NCI-H2171 treated with DMSO at 0.1 percent for 48 hours (cell line): ENCODE measurements around the gene HUNK.

Experiments used
- DNase-seq: peaks from one replicate; lab custom pipeline; 2025; lab: John Stamatoyannopoulos, UW

The HUNK gene

GRCh38 chr21:31896019-31896418 lies 23.2 kb downstream of the HUNK start:
- DNase-seq, result no peak

- no peak for DNase-seq
Observed at GRCh38 chr21:31897311-31897710, 24.5 kb downstream of the HUNK start.

DNA sequence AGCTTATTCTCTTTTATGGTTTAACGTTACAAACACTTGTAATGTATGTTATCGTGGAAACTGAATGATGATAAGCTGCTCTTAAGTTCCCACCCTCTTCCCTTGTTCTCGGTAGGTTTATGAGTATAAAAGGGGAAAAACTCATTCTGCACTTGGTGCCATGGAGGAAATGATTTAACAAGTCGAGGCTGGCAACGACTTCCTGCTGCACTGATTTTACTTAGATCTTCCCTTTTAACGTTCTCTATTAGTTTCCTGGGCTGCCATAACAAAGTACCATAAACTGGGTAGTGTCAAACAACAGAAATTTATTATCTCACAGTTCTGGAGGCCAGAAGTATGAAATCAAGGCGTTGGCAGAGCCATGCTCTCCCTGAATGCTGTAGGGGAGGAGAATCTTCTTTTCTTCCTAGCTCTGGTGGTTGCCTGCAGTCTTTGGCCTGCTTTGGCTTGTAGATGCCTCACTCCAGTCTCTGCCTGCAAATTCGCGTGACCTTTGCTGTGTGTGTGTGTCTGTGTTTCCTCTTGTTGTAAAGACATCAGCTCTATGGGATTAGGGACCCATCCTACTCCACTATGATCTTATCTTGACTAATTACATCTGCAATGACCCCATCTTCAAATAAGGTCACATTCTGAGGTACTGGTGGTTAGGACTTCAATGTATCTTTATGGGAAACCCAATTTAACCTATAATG lies 26.3 kb downstream of the HUNK start:
- DNase-seq, result no peak

GRCh38 chr21:31900121-31900895 lies 27.5 kb downstream of the HUNK start:
- no peak for DNase-seq

GRCh38 chr21:31901315-31901714 lies 28.5 kb downstream of the HUNK start:
- no peak for DNase-seq

DNA sequence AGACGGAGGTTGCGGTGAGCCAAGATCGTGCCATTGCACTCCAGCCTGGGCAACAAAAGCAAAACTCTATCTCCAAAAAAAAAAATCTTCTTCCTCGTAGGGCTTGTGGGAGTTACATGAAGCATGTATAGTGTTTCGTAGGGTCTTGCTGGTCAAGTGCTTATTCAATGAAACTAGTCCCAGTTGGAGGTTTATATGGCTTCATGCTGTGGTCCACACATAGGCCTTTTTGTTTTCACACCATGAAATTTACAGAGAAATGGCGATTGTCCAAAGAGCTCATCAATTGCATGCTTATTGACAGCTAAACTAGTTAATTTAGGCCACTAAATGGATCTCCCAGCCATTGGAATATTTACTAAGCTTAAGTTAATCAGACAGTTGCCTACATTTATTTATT lies 29.6 kb downstream of the HUNK start:
- no peak for DNase-seq

DNA sequence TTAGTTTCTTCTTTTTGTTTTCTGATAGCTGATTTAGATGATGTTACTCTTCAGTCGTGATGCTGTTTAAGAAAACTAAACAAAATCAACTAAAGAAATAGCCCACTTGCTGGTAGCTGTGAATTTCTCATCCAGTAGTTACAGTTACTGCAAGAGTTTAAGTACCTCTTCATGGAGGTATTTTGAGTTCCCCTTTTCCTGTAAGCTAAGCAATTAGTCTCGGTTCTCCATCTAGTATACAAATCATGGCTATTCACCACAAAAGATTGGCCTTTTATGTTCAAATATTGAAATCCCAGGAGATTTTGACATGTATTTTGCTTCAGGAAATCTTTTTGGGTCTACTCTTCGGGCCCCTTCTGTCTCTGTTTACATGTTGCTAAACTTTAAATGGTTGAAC lies 31.1 kb downstream of the HUNK start:
- DNase-seq, result no peak

GRCh38 chr21:31905503-31906451 lies 33.0 kb downstream of the HUNK start:
- no peak for DNase-seq

DNA sequence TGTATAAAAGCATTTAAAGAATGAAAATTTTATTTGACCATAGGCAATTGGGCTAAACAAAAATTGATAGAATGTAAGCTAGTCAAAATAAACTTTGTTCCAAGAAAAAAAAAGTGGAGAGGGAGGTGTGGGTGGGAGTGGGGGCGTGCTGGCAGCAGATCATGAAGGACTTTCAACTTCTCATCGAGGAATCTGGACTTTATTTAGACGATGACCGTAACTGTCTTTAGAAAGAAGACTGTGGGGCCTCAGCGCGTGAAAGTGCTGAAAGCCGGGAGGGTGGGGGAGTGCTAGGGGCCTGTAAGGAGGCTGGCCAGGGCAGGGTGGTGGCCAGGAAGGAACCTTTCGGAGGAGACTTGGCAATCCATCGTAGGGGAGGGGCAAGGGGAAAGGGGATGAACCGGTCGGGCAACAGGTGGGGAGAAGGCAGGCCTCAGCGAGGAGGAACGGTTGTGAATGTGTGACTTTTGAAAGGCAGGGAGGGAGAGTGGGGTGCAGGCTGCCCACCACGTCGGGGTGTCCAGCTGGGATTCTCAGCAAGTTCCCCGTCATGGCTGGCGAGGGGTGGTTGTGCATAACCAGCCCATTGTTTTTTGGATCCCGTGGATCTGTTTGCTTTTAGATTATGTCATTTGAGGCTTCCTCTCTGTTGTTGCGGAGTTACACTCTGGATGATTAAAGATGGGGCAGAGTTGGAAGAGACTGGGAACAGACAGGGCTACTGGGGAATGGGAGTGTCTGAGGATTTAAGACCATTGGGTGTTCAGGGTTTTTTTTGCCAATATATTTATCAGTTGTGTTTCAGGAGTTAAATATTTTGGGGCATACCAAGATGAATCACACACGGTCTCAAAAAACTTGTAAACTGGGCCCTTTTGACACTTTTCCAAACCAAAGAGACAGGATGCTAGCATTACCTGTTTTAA lies 35.5 kb downstream of the HUNK start:
- no peak for DNase-seq

DNA sequence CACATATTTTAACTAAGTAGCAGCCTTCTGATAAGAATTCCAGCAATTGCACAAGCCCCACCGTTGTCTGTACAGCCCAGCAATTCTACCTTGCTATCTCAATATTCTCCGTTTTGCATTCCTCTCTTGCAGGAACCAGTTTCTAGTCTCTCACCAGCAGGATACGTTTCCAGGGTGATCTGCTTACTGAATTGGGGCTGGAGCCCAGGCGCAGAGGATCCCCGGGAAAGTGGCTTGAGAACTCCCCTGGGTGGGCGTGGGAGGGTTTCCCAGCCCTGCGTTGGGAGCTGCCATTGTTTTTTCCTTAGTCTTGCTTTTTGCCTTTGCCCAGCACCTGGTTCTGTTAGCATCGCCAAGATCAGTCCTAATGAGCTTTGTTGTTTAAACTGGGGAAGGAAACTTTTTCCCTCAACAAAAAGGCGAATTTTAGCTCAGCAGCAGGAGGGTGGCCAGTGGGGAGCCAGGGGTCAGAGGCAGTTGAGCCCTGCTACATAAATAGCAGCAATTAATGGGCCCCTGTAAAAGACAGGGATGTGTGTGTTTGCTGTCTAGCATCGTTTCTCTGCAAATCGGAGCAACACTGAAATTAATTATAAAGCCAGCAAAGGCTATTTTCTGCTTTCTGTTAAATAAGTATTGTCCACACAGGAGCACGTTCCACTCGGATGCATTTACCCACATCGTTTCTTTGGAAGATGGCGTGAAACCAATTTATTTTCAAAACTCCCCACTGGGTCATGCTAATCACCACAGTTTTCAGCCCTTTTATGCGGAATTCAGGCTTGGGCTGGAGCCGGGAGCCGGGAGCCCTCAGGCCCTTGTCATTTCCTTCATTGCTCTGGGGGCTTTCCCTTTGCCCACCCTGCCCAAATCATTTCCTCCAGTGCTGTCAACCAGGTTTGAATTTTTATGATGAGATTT lies 36.6 kb downstream of the HUNK start:
- no peak for DNase-seq

DNA sequence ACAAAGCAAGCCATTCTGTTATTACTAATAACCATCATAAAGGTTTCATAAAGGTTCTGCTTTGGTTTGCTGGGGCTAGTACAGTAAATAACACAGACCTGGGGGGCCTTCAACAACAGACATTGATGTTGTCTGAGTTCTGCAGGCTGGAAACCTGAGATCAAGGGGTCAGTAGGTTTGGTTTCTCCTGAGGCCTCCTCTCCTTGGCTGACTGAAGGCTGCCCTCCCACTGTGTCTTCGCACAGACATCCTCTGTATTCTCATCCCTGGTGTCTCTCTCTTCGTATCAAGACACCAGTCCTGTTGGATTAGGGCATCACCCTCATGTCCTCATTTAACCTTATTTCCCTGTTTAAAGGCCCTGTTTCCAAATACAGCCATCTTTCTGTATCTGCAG lies 37.3 kb downstream of the HUNK start:
- DNase-seq, result no peak

DNA sequence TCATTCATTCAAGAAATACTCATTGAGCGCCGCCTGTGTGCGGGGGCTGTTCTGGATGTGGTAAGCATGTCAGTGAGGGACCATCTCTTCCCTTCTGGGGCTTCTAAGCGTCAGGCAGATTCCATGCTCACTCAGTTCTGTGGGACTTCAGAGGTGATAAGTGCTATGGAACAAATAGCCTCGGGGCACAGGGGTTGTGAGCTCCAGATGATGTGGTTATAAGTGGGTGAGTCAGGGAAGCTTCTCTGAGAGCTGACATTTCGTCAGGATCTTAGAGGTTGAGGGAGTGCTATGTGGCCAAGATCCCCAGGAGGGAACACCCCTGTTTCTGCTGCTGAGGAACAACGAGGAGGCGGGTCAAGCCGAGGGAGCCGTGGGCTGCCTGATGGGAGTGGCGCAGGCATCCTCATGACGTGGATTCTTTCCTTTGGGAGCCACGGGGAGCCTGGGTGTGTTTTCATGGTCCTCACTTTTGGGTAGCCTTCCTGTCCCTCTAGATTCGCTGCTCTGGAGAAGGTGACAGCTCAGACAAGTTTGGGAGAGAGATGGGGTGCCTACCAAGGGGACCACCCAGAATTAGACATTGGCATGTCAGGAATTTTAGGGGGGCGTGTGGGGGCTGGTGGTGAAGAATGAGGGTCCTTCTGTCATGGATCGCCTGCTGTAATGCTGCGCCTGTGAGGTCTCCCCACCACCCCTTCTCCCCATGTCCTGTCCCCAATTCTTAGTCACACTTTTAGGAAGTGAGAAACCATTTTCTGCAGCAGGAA lies 38.5 kb downstream of the HUNK start:
- no peak for DNase-seq

GRCh38 chr21:31912501-31912900 lies 39.7 kb downstream of the HUNK start:
- no peak for DNase-seq

DNA sequence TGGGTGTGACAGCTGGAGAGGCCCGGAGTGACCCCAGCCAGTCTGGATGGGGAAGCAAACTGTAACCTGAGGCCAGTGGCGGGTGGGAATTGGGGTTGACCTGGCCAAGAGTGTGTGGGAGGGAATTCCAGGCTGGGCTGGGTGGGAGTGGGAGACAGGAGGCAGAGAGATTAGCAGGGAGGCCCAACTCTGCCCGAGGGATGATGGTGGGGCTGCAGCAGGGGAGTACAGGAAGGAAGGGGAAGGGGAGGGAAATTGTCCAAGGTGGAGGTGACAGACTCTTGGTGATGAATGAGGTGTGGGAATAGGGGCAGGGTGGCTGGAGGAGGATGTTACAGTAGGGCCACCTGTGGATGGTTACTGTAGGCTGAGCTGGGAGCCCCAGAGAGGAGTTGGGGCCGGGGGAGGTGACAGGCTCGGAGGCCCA lies 40.4 kb downstream of the HUNK start:
- no peak for DNase-seq

DNA sequence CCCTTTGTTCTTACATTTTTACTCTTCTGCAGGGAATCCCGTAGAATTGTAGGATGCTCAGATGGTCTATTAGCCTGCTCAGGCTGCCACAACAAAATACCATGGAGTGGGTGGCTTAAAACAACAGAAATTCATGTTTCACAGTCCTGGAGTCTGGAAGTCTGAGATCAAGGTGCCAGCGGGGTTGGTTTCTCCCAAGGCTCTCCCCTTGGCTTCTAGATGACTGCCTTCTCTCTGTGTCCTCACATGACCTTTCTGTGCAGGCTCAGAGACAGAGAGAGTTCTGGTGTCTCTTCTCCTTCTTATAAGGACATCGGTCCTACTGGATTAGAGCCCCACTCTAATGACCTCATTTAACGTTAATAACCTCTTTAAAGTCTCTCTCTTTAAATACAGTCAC lies 41.7 kb downstream of the HUNK start:
- no peak for DNase-seq

GRCh38 chr21:31915566-31915965 lies 42.7 kb downstream of the HUNK start:
- DNase-seq, result no peak

- no peak for DNase-seq
Observed at GRCh38 chr21:31917108-31917507, 44.3 kb downstream of the HUNK start.

DNA sequence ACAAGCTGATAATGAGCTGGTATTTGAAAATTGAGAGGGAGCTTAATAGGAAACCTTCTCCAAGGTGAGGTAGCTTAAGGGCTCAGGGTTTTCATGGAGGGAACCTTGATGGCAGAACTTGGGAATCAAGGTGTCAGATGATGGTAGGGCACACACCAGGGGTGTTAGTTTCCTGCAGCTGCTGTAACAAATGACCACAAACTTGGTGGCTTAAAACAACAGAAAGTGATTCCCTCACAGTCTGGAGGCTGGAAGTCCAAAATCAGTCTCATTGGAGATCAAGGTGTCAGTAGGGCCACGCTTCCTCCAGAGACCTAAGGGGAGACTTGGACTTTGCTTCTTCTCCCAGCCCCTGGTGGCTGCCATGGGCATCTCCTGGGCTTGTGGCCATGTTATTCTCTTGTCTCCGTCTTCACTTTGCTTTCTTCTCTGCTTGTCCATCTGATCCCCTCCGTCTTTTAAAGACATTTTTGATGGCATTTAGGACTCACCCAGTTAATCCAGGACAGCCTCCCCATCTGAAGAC lies 45.5 kb downstream of the HUNK start:
- DNase-seq, result no peak

GRCh38 chr21:31920275-31920674 lies 47.5 kb downstream of the HUNK start:
- no peak for DNase-seq
